ENCODE data around the gene STK26. TPM values are rescaled to one million over a fixed set of nuclear protein-coding genes. Genes with fewer than 3 reads are reported as not detected.
A peak's percentile ranks its signal among the peaks of the same experiment; 100 is the strongest.

STK26 gene
- total and polyA plus RNA-seq, 2 of the 13 experiments (the other 11 are each of a cell fraction or from before 2014, with no cell fraction given): 16.9 to 47.9 TPM

DNA sequence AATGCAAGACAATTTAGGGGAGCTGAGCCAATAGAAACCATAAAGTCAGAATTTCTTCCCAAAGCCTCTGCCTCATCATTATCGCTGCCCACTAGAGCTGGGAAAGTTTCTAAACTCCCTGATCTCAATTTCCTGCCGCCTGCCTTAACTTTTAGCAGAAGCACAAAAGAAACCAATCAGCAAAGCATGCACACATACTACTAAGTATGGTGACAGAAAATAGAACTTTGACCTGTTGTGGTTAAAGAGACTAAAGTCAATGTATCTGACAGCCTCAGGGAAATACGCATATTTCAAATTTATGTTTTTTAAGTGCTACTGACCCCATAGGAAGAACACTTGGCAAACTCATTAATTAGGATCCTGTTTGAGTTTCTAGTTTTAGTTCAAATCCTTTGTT lies 10.1 kb downstream of the STK26 start (continued):
- TF ChIP-seq, protein P1, sequence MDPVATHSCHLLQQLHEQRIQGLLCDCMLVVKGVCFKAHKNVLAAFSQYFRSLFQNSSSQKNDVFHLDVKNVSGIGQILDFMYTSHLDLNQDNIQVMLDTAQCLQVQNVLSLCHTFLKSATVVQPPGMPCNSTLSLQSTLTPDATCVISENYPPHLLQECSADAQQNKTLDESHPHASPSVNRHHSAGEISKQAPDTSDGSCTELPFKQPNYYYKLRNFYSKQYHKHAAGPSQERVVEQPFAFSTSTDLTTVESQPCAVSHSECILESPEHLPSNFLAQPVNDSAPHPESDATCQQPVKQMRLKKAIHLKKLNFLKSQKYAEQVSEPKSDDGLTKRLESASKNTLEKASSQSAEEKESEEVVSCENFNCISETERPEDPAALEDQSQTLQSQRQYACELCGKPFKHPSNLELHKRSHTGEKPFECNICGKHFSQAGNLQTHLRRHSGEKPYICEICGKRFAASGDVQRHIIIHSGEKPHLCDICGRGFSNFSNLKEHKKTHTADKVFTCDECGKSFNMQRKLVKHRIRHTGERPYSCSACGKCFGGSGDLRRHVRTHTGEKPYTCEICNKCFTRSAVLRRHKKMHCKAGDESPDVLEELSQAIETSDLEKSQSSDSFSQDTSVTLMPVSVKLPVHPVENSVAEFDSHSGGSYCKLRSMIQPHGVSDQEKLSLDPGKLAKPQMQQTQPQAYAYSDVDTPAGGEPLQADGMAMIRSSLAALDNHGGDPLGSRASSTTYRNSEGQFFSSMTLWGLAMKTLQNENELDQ (CRISPR knock-in tag; IDR thresholded peaks at IDR 0.05; ENCODE audit: borderline replicate concordance): no peak
- TF ChIP-seq ARNT2 (CRISPR knock-in tag; IDR thresholded peaks at IDR 0.05; ENCODE audit: low read depth) (no peak), GABPA (IDR thresholded peaks at IDR 0.05; ENCODE audit: low read depth, low read length) (no peak), GABPA (CRISPR knock-in tag; IDR thresholded peaks at IDR 0.05; ENCODE audit: low read depth) (no peak), FOXM1 (CRISPR knock-in tag; IDR thresholded peaks at IDR 0.05) (no peak), MIXL1 (CRISPR knock-in tag; IDR thresholded peaks at IDR 0.05) (peak; percentile 31; the same call in 1 of the 2 replicates), U2AF2 (IDR thresholded peaks at IDR 0.05; ENCODE audit: low read depth, low read length) (no peak)
- TF ChIP-seq, protein P2, sequence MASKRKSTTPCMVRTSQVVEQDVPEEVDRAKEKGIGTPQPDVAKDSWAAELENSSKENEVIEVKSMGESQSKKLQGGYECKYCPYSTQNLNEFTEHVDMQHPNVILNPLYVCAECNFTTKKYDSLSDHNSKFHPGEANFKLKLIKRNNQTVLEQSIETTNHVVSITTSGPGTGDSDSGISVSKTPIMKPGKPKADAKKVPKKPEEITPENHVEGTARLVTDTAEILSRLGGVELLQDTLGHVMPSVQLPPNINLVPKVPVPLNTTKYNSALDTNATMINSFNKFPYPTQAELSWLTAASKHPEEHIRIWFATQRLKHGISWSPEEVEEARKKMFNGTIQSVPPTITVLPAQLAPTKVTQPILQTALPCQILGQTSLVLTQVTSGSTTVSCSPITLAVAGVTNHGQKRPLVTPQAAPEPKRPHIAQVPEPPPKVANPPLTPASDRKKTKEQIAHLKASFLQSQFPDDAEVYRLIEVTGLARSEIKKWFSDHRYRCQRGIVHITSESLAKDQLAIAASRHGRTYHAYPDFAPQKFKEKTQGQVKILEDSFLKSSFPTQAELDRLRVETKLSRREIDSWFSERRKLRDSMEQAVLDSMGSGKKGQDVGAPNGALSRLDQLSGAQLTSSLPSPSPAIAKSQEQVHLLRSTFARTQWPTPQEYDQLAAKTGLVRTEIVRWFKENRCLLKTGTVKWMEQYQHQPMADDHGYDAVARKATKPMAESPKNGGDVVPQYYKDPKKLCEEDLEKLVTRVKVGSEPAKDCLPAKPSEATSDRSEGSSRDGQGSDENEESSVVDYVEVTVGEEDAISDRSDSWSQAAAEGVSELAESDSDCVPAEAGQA (IDR thresholded peaks at IDR 0.05; ENCODE audit: low read depth): no peak
- TF ChIP-seq, protein P2 (CRISPR knock-in tag; IDR thresholded peaks at IDR 0.05; ENCODE audit: borderline replicate concordance): no peak
- TF ChIP-seq, protein P3, sequence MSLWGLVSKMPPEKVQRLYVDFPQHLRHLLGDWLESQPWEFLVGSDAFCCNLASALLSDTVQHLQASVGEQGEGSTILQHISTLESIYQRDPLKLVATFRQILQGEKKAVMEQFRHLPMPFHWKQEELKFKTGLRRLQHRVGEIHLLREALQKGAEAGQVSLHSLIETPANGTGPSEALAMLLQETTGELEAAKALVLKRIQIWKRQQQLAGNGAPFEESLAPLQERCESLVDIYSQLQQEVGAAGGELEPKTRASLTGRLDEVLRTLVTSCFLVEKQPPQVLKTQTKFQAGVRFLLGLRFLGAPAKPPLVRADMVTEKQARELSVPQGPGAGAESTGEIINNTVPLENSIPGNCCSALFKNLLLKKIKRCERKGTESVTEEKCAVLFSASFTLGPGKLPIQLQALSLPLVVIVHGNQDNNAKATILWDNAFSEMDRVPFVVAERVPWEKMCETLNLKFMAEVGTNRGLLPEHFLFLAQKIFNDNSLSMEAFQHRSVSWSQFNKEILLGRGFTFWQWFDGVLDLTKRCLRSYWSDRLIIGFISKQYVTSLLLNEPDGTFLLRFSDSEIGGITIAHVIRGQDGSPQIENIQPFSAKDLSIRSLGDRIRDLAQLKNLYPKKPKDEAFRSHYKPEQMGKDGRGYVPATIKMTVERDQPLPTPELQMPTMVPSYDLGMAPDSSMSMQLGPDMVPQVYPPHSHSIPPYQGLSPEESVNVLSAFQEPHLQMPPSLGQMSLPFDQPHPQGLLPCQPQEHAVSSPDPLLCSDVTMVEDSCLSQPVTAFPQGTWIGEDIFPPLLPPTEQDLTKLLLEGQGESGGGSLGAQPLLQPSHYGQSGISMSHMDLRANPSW (CRISPR knock-in tag; IDR thresholded peaks at IDR 0.05; ENCODE audit: borderline replicate concordance): no peak
